Measurements from ENCODE around the gene ACTN1.

The ACTN1 gene

DNA sequence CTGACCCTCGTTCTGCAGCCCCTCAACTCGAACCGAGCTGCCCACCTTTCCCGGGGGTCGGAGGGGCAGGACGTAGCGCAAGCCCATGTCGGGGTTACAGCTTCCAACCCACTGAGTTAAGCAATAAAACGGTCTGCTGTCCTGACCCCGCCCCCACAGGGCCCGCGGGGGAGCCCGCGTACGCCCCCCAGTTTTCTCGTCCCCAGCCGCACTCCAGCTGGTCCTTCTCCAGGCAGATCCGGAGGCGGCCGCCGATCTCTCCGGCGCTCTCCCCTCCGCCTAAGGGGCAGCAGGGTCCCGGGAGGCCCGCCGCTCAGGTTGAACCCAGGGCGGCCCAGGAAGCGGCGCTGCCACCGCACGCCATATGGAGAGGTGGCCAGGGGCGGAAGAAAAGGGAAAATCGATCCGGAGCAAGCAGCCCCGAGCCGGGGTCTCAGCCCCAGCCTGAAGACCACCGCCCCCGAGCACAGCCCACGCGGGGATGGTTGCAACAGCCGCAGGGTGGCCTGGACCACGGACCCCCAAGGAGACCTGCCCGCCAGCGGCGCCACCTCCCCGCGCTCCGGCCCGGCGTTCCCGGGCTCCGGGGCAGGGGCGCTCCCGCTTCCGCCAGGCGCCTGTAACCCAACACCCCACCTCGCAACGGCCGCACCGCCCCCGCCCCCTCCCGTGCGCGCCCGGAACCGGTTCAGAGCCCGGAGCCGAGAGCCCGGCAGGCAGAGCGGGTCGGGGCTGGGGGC, 760 bp downstream of the ACTN1 start:
- CTCF ChIA-PET, result interaction anchor here (1.1 to 2.5 kb wide), 3 partner anchors 22 to 66 kb away, joined by 5 to 14 read pairs (median 5); no protein-coding TSS in a partner anchor
- peaks cover 4 to 22% of the 10 kb centered on the region in 2 experiments; a peak in 2 of 3 replicates for H3K36me3 ChIP-seq (ENCODE audit: control insufficient read depth in 2 of 2, insufficient read depth in 1 of 2, low read length in 2 of 2)
- peak overlapping the region; percentile 96 for H3K4me3 ChIP-seq (ENCODE audit: low read depth, low read length)
- no peaks in the 10 kb centered on the region for H3K9me3 ChIP-seq (ENCODE audit: control insufficient read depth, insufficient read depth, low read depth, low read length)
- POLR2A ChIA-PET, result interaction anchor here (0.5 to 2.6 kb wide), 10 partner anchors 9 to 185 kb away, joined by 3 to 13 read pairs (median 4); partner anchors contain the start of gene ZFP36L1
- H3K27ac ChIP-seq (ENCODE audit: extremely low read depth, low read depth, low read length), result peak overlapping the region; percentile 95
- peaks cover 10% of the 10 kb centered on the region for H3K4me1 ChIP-seq (ENCODE audit: control insufficient read depth, insufficient read depth, low read length)
- TF ChIP-seq TCF7L2 (IDR thresholded peaks at IDR 0.05; ENCODE audit: borderline replicate concordance, low read depth, low read length) (no peak), ZNF548 (tag by site-specific recombination; IDR thresholded peaks at IDR 0.05) (no peak), REPIN1 (tag by site-specific recombination; IDR thresholded peaks at IDR 0.05; ENCODE audit: low read depth) (no peak), KLF16 (tag by site-specific recombination; IDR thresholded peaks at IDR 0.05) (no peak), ZNF585B (tag by site-specific recombination; IDR thresholded peaks at IDR 0.05) (no peak), ZNF777 (tag by site-specific recombination; IDR thresholded peaks at IDR 0.05; ENCODE audit: borderline replicate concordance) (no peak), ZSCAN16 (tag by site-specific recombination; IDR thresholded peaks at IDR 0.05) (no peak), KLF7 (tag by site-specific recombination; IDR thresholded peaks at IDR 0.05; ENCODE audit: borderline replicate concordance) (no peak), ZNF670 (tag by site-specific recombination; IDR thresholded peaks at IDR 0.05; ENCODE audit: low read depth) (no peak), ZNF423 (tag by site-specific recombination; IDR thresholded peaks at IDR 0.05) (no peak), ZNF155 (tag by site-specific recombination; IDR thresholded peaks at IDR 0.05) (no peak), ZNF132 (tag by site-specific recombination; IDR thresholded peaks at IDR 0.05; ENCODE audit: borderline replicate concordance) (no peak), ZNF140 (tag by site-specific recombination; IDR thresholded peaks at IDR 0.05) (no peak), EGR2 (tag by site-specific recombination; IDR thresholded peaks at IDR 0.05; ENCODE audit: low read depth) (peak; percentile 39), ZNF529 (tag by site-specific recombination; IDR thresholded peaks at IDR 0.05; ENCODE audit: insufficient replicate concordance) (no peak), ZSCAN30 (tag by site-specific recombination; IDR thresholded peaks at IDR 0.05) (0 out of 2 replicates have a peak, but pooled peaks have one; percentile 52), ZNF837 (tag by site-specific recombination; IDR thresholded peaks at IDR 0.05) (no peak), ZNF214 (tag by site-specific recombination; IDR thresholded peaks at IDR 0.05; ENCODE audit: borderline replicate concordance) (no peak), BCL11A (tag by site-specific recombination; IDR thresholded peaks at IDR 0.05; ENCODE audit: low read depth) (0 out of 2 replicates have a peak, but pooled peaks have one; percentile 7), YY1 (tag by site-specific recombination; IDR thresholded peaks at IDR 0.05) (no peak), BCL11B (tag by site-specific recombination; IDR thresholded peaks at IDR 0.05; ENCODE audit: low read depth) (no peak), ZNF19 (tag by site-specific recombination; IDR thresholded peaks at IDR 0.05; ENCODE audit: low read depth) (no peak), ZNF544 (tag by site-specific recombination; IDR thresholded peaks at IDR 0.05) (no peak)
- TF ChIP-seq, protein P1, sequence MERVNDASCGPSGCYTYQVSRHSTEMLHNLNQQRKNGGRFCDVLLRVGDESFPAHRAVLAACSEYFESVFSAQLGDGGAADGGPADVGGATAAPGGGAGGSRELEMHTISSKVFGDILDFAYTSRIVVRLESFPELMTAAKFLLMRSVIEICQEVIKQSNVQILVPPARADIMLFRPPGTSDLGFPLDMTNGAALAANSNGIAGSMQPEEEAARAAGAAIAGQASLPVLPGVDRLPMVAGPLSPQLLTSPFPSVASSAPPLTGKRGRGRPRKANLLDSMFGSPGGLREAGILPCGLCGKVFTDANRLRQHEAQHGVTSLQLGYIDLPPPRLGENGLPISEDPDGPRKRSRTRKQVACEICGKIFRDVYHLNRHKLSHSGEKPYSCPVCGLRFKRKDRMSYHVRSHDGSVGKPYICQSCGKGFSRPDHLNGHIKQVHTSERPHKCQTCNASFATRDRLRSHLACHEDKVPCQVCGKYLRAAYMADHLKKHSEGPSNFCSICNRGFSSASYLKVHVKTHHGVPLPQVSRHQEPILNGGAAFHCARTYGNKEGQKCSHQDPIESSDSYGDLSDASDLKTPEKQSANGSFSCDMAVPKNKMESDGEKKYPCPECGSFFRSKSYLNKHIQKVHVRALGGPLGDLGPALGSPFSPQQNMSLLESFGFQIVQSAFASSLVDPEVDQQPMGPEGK (tag by site-specific recombination; IDR thresholded peaks at IDR 0.05), result peak; percentile 64
- TF ChIP-seq, protein P2, sequence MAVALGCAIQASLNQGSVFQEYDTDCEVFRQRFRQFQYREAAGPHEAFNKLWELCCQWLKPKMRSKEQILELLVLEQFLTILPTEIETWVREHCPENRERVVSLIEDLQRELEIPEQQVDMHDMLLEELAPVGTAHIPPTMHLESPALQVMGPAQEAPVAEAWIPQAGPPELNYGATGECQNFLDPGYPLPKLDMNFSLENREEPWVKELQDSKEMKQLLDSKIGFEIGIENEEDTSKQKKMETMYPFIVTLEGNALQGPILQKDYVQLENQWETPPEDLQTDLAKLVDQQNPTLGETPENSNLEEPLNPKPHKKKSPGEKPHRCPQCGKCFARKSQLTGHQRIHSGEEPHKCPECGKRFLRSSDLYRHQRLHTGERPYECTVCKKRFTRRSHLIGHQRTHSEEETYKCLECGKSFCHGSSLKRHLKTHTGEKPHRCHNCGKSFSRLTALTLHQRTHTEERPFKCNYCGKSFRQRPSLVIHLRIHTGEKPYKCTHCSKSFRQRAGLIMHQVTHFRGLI (tag by site-specific recombination; IDR thresholded peaks at IDR 0.05), result no peak
- TF ChIP-seq, protein P3, sequence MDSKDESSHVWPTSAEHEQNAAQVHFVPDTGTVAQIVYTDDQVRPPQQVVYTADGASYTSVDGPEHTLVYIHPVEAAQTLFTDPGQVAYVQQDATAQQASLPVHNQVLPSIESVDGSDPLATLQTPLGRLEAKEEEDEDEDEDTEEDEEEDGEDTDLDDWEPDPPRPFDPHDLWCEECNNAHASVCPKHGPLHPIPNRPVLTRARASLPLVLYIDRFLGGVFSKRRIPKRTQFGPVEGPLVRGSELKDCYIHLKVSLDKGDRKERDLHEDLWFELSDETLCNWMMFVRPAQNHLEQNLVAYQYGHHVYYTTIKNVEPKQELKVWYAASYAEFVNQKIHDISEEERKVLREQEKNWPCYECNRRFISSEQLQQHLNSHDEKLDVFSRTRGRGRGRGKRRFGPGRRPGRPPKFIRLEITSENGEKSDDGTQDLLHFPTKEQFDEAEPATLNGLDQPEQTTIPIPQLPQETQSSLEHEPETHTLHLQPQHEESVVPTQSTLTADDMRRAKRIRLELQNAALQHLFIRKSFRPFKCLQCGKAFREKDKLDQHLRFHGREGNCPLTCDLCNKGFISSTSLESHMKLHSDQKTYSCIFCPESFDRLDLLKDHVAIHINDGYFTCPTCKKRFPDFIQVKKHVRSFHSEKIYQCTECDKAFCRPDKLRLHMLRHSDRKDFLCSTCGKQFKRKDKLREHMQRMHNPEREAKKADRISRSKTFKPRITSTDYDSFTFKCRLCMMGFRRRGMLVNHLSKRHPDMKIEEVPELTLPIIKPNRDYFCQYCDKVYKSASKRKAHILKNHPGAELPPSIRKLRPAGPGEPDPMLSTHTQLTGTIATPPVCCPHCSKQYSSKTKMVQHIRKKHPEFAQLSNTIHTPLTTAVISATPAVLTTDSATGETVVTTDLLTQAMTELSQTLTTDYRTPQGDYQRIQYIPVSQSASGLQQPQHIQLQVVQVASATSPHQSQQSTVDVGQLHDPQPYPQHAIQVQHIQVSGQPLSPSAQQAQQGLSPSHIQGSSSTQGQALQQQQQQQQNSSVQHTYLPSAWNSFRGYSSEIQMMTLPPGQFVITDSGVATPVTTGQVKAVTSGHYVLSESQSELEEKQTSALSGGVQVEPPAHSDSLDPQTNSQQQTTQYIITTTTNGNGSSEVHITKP (tag by site-specific recombination; IDR thresholded peaks at IDR 0.05), result peak; percentile 51
- TF ChIP-seq, protein P4, sequence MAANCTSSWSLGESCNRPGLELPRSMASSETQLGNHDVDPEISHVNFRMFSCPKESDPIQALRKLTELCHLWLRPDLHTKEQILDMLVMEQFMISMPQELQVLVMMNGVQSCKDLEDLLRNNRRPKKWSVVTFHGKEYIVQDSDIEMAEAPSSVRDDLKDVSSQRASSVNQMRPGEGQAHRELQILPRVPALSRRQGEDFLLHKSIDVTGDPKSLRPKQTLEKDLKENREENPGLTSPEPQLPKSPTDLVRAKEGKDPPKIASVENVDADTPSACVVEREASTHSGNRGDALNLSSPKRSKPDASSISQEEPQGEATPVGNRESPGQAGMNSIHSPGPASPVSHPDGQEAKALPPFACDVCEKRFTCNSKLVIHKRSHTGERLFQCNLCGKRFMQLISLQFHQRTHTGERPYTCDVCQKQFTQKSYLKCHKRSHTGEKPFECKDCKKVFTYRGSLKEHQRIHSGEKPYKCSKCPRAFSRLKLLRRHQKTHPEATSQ (tag by site-specific recombination; IDR thresholded peaks at IDR 0.05), result no peak
- TF ChIP-seq, protein P5, sequence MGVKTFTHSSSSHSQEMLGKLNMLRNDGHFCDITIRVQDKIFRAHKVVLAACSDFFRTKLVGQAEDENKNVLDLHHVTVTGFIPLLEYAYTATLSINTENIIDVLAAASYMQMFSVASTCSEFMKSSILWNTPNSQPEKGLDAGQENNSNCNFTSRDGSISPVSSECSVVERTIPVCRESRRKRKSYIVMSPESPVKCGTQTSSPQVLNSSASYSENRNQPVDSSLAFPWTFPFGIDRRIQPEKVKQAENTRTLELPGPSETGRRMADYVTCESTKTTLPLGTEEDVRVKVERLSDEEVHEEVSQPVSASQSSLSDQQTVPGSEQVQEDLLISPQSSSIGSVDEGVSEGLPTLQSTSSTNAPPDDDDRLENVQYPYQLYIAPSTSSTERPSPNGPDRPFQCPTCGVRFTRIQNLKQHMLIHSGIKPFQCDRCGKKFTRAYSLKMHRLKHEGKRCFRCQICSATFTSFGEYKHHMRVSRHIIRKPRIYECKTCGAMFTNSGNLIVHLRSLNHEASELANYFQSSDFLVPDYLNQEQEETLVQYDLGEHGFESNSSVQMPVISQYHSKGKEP (tag by site-specific recombination; IDR thresholded peaks at IDR 0.05), result no peak
